ENCODE results near the gene OCLN.

DNA sequence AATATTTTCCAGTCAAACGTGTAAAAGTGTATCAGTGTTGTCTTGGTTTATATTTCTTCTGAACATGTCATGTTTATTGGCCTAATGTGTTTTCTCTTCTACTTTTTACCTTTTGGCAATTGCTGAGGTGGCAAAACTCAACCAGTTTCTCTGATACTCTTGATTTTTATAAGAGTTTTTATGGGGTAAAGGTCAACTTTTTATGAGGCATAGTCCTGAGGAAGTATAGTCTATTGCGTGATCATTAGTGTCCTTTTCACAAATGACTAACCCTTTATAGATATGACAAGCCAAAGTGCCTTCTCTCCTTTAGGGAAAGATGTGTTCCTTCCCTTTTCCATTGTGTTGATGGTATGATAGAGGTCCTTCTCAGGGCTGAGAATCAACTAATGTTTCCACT is 32.9 kb downstream of the OCLN start:
- no peak for TF ChIP-seq POLR2AphosphoS5 (IDR thresholded peaks at IDR 0.05; ENCODE audit: insufficient read depth in 1 of 2, low read depth in 1 of 2)
- TF ChIP-seq, protein P1, sequence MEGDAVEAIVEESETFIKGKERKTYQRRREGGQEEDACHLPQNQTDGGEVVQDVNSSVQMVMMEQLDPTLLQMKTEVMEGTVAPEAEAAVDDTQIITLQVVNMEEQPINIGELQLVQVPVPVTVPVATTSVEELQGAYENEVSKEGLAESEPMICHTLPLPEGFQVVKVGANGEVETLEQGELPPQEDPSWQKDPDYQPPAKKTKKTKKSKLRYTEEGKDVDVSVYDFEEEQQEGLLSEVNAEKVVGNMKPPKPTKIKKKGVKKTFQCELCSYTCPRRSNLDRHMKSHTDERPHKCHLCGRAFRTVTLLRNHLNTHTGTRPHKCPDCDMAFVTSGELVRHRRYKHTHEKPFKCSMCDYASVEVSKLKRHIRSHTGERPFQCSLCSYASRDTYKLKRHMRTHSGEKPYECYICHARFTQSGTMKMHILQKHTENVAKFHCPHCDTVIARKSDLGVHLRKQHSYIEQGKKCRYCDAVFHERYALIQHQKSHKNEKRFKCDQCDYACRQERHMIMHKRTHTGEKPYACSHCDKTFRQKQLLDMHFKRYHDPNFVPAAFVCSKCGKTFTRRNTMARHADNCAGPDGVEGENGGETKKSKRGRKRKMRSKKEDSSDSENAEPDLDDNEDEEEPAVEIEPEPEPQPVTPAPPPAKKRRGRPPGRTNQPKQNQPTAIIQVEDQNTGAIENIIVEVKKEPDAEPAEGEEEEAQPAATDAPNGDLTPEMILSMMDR (IDR thresholded peaks at IDR 0.05), result no peak
